Measurements from ENCODE around the gene GC.
"Not testable (repeated sequence)": the region's sequence is repeated elsewhere in the genome, so short reads cannot be mapped to it uniquely, and the experiment has no call there.

DNA sequence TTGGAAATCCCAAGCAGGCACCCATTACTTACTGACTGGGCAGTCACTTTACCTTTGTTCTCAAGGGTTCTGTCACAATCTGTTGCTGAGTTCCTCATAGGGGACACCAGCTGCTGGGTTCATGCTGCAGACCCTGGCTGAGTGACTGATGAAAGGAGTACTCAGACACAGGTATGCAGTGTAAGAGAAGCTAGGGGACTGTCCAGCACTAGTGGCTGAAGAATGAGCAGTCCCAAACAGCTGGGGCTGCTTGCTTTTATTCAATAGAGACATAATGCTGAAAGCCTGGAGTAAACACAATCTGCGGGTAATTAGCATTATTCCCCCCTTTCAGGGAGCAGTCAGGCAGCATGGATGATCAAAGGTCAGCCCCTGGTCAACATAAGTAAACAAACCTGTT, 25.9 kb upstream of the GC start:
- not testable (repeated sequence) for TF ChIP-seq CTCF, POLR2A (IDR thresholded peaks at IDR 0.05)
